ENCODE data around the gene MMP15. TPM values are rescaled to one million over a fixed set of nuclear protein-coding genes. Genes with fewer than 3 reads are reported as not detected.

MMP15 gene
- total and polyA plus RNA-seq, 2 of the 13 experiments (the other 11 are each of a cell fraction or from before 2014, with no cell fraction given): 35.2 to 44.9 TPM

DNA sequence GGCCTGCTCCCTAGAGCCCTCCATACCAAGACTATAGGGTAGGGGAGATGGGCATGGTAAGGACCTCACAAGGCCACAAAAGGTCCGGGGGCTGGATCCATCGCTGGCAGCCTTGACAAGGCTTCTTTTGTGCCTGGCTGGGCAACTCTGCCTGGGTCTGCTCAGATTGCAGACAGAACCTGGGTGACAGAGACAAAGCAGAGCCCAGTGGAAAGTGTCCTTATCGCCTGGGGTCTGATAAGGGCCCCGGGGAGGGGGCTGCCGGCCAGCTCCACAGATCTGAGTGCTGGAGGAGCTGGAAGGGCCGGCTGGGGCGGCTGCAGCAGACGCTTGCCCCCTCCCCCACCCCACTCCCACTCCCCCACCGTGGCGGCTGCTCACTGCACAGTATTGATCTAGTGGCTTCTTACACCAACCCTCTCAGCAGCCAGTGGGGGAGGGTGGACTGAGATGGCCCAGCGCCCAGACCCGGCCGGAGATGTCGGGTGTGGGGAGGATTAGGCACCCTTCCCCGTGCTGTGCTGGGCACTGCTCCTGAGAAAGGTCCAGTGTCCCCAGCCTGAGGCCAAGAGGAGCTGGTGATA lies 7.2 kb downstream of the MMP15 start (continued):
- TF ChIP-seq, protein P1, sequence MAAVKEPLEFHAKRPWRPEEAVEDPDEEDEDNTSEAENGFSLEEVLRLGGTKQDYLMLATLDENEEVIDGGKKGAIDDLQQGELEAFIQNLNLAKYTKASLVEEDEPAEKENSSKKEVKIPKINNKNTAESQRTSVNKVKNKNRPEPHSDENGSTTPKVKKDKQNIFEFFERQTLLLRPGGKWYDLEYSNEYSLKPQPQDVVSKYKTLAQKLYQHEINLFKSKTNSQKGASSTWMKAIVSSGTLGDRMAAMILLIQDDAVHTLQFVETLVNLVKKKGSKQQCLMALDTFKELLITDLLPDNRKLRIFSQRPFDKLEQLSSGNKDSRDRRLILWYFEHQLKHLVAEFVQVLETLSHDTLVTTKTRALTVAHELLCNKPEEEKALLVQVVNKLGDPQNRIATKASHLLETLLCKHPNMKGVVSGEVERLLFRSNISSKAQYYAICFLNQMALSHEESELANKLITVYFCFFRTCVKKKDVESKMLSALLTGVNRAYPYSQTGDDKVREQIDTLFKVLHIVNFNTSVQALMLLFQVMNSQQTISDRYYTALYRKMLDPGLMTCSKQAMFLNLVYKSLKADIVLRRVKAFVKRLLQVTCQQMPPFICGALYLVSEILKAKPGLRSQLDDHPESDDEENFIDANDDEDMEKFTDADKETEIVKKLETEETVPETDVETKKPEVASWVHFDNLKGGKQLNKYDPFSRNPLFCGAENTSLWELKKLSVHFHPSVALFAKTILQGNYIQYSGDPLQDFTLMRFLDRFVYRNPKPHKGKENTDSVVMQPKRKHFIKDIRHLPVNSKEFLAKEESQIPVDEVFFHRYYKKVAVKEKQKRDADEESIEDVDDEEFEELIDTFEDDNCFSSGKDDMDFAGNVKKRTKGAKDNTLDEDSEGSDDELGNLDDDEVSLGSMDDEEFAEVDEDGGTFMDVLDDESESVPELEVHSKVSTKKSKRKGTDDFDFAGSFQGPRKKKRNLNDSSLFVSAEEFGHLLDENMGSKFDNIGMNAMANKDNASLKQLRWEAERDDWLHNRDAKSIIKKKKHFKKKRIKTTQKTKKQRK (IDR thresholded peaks at IDR 0.05; ENCODE audit: low read length): no peak
- 0 out of 2 replicates have a peak, but pooled peaks have one; percentile 5 for TF ChIP-seq ZNF331 (CRISPR knock-in tag; IDR thresholded peaks at IDR 0.05)
- TF ChIP-seq, protein P2, sequence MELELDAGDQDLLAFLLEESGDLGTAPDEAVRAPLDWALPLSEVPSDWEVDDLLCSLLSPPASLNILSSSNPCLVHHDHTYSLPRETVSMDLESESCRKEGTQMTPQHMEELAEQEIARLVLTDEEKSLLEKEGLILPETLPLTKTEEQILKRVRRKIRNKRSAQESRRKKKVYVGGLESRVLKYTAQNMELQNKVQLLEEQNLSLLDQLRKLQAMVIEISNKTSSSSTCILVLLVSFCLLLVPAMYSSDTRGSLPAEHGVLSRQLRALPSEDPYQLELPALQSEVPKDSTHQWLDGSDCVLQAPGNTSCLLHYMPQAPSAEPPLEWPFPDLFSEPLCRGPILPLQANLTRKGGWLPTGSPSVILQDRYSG (CRISPR knock-in tag; IDR thresholded peaks at IDR 0.05): no peak
- TF ChIP-seq ZNF766 (CRISPR knock-in tag; IDR thresholded peaks at IDR 0.05; ENCODE audit: borderline replicate concordance): 0 out of 2 replicates have a peak, but pooled peaks have one; percentile 26
- peak; percentile 16 for TF ChIP-seq SRSF1 (optimal IDR thresholded peaks at IDR 0.05; ENCODE audit: low read depth, low read length)
- TF ChIP-seq FOXA3 (CRISPR knock-in tag; IDR thresholded peaks at IDR 0.05): peak; percentile 9; the same call in 1 of the 2 replicates
- 0 out of 2 replicates have a peak, but pooled peaks have one; percentile 41 for TF ChIP-seq HDAC2 (CRISPR knock-in tag; IDR thresholded peaks at IDR 0.05)
- TF ChIP-seq ZNF263 (CRISPR knock-in tag; IDR thresholded peaks at IDR 0.05): 0 out of 2 replicates have a peak, but pooled peaks have one; percentile 16
- no peak for TF ChIP-seq ZNF354B (CRISPR knock-in tag; IDR thresholded peaks at IDR 0.05)
- no peak for TF ChIP-seq PAX8 (CRISPR knock-in tag; IDR thresholded peaks at IDR 0.05; ENCODE audit: borderline replicate concordance)
- TF ChIP-seq, protein P3, sequence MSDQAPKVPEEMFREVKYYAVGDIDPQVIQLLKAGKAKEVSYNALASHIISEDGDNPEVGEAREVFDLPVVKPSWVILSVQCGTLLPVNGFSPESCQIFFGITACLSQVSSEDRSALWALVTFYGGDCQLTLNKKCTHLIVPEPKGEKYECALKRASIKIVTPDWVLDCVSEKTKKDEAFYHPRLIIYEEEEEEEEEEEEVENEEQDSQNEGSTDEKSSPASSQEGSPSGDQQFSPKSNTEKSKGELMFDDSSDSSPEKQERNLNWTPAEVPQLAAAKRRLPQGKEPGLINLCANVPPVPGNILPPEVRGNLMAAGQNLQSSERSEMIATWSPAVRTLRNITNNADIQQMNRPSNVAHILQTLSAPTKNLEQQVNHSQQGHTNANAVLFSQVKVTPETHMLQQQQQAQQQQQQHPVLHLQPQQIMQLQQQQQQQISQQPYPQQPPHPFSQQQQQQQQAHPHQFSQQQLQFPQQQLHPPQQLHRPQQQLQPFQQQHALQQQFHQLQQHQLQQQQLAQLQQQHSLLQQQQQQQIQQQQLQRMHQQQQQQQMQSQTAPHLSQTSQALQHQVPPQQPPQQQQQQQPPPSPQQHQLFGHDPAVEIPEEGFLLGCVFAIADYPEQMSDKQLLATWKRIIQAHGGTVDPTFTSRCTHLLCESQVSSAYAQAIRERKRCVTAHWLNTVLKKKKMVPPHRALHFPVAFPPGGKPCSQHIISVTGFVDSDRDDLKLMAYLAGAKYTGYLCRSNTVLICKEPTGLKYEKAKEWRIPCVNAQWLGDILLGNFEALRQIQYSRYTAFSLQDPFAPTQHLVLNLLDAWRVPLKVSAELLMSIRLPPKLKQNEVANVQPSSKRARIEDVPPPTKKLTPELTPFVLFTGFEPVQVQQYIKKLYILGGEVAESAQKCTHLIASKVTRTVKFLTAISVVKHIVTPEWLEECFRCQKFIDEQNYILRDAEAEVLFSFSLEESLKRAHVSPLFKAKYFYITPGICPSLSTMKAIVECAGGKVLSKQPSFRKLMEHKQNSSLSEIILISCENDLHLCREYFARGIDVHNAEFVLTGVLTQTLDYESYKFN (CRISPR knock-in tag; conservative IDR thresholded peaks at IDR 0.05): 0 out of 2 replicates have a peak, but pooled peaks have one; percentile 21
- TF ChIP-seq, protein P4, sequence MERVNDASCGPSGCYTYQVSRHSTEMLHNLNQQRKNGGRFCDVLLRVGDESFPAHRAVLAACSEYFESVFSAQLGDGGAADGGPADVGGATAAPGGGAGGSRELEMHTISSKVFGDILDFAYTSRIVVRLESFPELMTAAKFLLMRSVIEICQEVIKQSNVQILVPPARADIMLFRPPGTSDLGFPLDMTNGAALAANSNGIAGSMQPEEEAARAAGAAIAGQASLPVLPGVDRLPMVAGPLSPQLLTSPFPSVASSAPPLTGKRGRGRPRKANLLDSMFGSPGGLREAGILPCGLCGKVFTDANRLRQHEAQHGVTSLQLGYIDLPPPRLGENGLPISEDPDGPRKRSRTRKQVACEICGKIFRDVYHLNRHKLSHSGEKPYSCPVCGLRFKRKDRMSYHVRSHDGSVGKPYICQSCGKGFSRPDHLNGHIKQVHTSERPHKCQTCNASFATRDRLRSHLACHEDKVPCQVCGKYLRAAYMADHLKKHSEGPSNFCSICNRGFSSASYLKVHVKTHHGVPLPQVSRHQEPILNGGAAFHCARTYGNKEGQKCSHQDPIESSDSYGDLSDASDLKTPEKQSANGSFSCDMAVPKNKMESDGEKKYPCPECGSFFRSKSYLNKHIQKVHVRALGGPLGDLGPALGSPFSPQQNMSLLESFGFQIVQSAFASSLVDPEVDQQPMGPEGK (CRISPR knock-in tag; IDR thresholded peaks at IDR 0.05): peak; percentile 48; the same call in 1 of the 2 replicates
- TF ChIP-seq, protein P5, sequence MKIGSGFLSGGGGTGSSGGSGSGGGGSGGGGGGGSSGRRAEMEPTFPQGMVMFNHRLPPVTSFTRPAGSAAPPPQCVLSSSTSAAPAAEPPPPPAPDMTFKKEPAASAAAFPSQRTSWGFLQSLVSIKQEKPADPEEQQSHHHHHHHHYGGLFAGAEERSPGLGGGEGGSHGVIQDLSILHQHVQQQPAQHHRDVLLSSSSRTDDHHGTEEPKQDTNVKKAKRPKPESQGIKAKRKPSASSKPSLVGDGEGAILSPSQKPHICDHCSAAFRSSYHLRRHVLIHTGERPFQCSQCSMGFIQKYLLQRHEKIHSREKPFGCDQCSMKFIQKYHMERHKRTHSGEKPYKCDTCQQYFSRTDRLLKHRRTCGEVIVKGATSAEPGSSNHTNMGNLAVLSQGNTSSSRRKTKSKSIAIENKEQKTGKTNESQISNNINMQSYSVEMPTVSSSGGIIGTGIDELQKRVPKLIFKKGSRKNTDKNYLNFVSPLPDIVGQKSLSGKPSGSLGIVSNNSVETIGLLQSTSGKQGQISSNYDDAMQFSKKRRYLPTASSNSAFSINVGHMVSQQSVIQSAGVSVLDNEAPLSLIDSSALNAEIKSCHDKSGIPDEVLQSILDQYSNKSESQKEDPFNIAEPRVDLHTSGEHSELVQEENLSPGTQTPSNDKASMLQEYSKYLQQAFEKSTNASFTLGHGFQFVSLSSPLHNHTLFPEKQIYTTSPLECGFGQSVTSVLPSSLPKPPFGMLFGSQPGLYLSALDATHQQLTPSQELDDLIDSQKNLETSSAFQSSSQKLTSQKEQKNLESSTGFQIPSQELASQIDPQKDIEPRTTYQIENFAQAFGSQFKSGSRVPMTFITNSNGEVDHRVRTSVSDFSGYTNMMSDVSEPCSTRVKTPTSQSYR (CRISPR knock-in tag; IDR thresholded peaks at IDR 0.05; ENCODE audit: borderline replicate concordance): peak; percentile 89

All from HepG2 (cell line).